HEK293 (cell line): ENCODE measurements around the gene FMO1.

ENCODE experiments used
- ZNF596 ChIP-seq: fragments of 450-650 bp; IDR thresholded peaks from 2 replicates; pipeline ENCODE4 v1.5.0; 2018; ENCODE audit warnings: missing biosample characterization, mild to moderate bottlenecking, missing genetic modification characterization, moderate library complexity
- ZNF768 ChIP-seq: fragments of 450-650 bp; formaldehyde crosslinking; IDR thresholded peaks from 2 replicates; pipeline ENCODE4 v1.5.1; 2018; ENCODE audit warnings: missing biosample characterization, mild to moderate bottlenecking, missing genetic modification characterization
- ZNF837 ChIP-seq: fragments of 450-650 bp; formaldehyde crosslinking; IDR thresholded peaks from 2 replicates; pipeline ENCODE4 v1.5.1; 2016; ENCODE audit warnings: missing biosample characterization, missing genetic modification characterization
- TF ChIP-seq, protein P1 (sequence below): fragments of 450-650 bp; formaldehyde crosslinking; IDR thresholded peaks from 2 replicates; pipeline ENCODE4 v1.5.1; 2016; ENCODE audit warnings: missing biosample characterization, missing genetic modification characterization
- TF ChIP-seq, protein P2 (sequence below): fragments of 450-650 bp; formaldehyde crosslinking; IDR thresholded peaks from 2 replicates; pipeline ENCODE4 v1.5.1; 2017; ENCODE audit warnings: missing biosample characterization, missing genetic modification characterization

DNA sequence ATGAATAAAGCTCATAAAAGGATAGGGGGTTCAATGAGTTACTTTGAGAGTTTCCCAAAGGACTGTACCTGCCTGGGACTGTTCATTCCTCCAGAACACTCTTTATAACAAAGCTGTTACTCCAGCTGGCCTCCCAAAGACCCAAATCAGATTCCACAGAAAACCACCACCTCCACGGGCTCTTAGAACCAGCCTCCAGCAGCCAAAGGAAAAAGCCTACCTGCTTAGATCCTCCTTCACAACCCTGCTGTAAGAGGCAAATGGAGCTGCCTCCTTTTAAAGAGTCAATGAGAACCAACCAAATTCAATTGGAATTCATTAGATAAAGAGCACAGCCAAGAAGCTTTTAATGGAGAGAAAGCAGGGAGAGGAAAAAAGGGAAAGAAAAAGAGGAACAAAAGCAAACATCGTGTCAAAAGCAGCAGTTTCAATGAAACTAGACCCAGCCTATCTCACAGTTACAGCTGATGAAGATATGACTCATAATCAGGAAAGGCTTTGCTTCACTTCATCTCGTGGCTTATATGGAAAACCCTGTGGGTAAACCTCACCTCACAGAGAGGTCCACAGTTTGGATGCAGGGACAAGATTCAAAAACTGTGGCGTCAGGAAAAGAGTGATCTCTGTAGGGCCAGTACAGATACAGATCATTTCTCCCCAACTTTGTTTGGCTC is 37.9 kb downstream of the FMO1 start:
- TF ChIP-seq, protein P1, sequence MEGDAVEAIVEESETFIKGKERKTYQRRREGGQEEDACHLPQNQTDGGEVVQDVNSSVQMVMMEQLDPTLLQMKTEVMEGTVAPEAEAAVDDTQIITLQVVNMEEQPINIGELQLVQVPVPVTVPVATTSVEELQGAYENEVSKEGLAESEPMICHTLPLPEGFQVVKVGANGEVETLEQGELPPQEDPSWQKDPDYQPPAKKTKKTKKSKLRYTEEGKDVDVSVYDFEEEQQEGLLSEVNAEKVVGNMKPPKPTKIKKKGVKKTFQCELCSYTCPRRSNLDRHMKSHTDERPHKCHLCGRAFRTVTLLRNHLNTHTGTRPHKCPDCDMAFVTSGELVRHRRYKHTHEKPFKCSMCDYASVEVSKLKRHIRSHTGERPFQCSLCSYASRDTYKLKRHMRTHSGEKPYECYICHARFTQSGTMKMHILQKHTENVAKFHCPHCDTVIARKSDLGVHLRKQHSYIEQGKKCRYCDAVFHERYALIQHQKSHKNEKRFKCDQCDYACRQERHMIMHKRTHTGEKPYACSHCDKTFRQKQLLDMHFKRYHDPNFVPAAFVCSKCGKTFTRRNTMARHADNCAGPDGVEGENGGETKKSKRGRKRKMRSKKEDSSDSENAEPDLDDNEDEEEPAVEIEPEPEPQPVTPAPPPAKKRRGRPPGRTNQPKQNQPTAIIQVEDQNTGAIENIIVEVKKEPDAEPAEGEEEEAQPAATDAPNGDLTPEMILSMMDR: no peak
- TF ChIP-seq, protein P2, sequence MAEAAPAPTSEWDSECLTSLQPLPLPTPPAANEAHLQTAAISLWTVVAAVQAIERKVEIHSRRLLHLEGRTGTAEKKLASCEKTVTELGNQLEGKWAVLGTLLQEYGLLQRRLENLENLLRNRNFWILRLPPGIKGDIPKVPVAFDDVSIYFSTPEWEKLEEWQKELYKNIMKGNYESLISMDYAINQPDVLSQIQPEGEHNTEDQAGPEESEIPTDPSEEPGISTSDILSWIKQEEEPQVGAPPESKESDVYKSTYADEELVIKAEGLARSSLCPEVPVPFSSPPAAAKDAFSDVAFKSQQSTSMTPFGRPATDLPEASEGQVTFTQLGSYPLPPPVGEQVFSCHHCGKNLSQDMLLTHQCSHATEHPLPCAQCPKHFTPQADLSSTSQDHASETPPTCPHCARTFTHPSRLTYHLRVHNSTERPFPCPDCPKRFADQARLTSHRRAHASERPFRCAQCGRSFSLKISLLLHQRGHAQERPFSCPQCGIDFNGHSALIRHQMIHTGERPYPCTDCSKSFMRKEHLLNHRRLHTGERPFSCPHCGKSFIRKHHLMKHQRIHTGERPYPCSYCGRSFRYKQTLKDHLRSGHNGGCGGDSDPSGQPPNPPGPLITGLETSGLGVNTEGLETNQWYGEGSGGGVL (tag by site-specific recombination): no peak
- TF ChIP-seq ZNF837 (tag by site-specific recombination) (no peak), ZNF768 (tag by site-specific recombination) (no peak), ZNF596 (no peak)
